Epidermal melanocyte (primary cell): ENCODE results near the gene SEMA6A.
"Not testable (repeated sequence)": the region's sequence is repeated elsewhere in the genome, so short reads cannot be mapped to it uniquely, and the experiment has no call there.

ENCODE experiments used
- DNase-seq: peaks from one replicate; pipeline ENCODE4 v3.0.0; 2011; ENCODE audit warnings: low spot score; ENCODE audit not compliant: insufficient read length

SEMA6A gene

DNA sequence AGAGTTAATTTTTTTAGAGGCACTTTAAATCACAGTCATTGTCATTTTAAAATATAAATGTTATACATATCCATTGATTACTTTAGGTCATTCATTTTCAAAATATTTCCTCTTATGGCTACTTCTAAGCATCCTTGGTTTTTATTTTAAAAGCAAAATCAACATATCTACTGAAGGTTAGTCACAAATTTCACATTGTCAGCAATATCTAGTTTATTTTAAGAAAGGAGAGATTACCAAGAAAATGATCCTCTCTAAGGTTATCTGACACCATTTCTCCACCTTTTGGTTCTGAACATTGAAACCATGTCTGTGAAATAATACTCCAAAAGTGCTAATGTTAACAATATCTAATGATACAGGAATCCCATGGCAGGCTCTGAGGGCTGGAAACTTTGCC, 24.5 kb downstream of the SEMA6A start:
- no peak for DNase-seq

DNA sequence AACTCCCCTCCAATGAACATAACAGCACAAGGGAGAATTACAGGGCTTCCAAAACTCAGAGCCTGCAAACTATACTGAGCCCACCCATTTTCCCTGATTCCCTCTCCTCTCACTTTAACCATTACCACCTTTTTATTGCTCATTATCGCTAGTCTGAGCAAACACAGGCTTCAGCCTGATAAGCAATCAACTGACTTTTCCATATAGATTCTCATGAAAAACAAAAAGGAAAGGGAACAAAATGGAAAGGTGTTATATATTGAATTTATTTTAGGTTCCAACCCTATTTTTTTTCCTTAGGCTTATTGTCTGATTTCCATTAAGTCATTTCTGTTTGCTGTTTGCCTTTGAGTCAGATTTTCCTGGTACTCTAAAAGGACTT, 27.9 kb downstream of the SEMA6A start:
- no peak for DNase-seq

DNA sequence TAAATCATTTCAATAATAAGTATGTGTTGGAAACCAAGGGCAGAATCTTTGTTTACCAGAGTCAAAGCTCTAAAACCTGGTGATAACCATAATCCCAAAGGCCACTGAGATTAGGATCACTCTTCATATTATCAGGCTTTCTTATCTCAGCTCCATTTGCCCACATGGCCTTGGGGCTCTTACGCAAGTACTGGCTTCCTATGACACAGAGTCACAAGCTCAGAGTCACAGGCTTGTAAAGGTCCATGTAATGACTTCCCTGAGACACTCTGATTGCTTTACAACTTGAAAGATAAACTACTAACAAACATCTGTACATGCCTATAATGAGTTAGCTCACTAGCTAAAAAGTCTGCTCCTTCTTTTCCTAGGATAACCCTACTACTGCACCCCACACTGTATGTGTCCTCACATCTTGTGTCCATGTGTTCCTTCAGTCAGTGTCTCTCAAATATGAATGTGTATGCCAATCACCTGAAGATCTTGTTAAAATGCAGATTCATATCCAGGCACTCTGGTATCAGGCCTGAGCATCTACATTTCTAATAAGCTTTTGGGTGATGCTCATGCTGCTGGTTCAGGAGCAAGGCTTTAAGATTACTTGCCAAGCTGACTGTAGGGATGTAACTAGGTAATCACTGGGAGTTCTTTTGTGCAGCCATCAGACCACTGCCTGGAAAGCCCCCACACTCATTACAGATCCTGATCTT, 28.4 kb downstream of the SEMA6A start:
- DNase-seq = no peak

DNA sequence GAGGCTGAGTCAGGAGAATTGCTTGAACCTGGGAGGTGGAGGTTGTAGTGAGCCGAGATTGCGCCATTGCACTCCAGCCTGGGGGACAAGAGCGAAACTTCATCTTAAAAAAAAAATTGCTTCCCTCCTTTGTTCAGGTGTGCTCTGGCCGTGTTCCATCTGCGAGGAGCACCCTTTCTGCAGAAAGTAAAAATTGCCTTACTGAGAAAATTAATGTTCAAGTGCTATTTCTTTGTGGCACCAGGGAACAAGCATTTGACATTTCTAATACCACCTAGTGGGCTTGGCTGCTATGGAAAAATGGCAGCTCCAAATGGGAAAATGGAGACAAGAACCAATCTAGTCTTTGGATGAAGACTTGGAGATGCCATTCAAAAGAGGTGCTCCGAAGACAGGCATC, 29.2 kb downstream of the SEMA6A start:
- DNase-seq = not testable (repeated sequence)

DNA sequence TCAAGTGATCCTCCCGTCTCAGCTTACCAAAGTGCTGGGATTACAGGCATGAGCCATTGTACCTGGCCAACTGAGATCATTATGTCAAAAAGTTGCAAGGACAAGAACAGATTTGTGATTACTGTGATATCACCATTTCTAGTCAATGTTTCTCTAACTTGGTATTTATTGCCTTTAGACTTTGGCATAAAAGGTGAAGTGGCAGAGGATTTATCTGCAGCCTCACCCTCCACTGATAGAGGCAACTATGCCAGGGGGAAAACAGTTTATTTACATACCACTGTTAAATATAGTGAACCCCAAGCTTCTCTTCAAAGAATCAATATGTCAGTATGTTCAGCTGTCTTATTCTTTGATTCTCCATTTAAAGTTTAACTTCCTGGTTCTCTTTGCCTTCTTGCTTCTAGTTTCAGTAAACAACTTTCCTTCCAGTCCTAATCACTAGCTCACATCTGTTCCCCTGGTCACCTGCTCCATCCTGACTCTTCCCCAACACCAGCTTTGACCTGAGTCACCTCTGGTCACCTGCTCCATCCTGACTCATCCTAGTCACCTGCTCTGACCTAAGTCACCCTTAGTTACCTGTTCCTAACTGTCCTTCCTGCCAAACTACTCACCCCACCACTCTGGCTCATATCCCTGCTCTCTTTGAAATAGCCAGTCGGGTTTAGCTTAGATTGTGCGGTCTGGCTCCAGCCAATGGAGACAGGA, 29.9 kb downstream of the SEMA6A start:
- no peak for DNase-seq

DNA sequence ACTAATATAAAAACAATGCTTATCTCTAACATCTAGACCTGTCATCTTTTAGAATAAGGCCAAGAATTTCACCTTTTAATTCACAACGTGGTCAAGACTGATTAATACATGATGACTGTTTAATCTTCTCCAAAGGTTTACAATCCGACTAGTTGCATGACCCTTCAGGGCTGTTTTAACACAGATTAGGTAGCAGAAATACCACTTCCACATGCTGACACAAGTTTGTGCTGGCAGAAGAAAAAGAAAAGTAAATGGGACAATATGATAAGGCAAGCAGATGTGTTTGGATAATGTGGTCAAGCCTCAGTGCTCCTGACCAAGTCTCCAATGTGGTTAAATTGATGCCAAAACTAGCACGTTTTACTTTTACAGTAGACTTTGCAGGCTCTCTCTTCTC, 31.1 kb downstream of the SEMA6A start:
- DNase-seq = no peak

DNA sequence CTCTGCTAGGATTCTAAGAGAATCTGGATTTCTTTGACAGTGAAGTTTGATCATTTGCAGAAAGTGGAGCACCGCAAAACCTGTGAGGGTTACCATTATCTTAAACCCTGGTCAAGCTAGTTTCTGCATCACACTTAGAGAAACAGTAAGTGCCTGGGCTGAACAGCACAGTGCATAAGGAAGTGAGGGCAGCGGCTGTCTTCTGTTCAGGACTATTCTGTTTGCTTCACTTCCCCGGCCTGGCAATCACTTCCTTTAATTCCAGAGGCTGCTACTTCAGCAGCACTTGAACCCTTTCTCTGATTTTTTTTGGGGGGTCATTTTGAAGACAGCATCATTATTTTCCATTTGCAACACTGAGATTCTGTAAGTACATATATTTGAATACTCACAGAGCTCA, 32.0 kb downstream of the SEMA6A start:
- DNase-seq = no peak

DNA sequence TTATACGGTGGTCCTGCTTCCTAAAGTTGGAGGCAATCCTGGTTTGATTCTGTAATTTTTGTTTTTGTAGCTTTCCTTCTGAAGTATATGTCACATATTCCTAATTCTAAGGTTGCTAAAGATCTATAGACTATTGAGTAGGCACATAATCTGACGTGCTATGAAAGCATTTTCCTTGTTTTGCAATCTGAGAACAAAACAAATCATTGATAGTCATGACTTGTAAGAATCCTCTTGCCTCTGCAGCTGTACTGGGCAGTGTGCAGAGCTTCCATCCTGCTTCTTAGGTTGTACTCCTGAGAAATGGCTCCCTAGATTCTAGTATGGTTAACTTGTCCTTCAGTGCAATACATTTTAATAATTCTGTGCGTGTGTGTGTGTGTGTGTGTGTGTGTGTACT, 35.4 kb downstream of the SEMA6A start:
- DNase-seq = no peak

DNA sequence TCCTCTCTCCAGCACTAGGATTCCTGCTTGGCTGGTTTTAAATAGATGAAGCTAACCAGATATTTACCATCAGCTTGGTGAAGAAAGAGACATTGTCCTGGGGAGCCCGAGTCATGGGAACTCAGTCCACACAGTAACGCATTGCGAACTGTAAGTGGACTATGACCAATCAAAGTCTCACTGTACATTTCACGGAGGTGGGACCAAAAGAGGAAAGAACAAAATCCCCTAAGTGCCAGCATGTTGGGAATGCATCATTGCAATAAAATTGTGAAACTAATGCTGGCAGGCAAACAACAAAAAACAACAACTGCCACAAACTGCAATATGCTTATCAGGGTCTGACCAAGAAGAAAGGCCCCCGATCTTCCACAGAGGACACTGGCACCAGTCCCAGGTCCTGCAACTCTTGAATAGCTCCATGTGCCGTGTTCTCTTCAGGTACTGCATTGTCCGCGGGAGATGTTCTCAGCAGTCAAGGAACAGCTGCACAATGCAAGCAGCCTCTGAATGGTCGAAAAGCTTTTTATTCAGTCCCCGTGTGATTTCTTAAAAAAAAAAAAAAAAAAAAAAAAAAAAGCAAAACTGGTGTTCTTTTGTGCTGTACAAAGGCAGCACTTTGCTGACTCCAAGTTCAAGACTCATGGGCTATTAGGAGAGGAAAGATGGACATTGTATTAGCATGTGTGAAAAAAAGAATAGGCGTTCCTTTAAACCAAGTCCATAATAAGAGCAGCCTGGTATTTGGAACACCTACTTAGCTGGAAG, 38.1 kb downstream of the SEMA6A start:
- peak; percentile 48 for DNase-seq

DNA sequence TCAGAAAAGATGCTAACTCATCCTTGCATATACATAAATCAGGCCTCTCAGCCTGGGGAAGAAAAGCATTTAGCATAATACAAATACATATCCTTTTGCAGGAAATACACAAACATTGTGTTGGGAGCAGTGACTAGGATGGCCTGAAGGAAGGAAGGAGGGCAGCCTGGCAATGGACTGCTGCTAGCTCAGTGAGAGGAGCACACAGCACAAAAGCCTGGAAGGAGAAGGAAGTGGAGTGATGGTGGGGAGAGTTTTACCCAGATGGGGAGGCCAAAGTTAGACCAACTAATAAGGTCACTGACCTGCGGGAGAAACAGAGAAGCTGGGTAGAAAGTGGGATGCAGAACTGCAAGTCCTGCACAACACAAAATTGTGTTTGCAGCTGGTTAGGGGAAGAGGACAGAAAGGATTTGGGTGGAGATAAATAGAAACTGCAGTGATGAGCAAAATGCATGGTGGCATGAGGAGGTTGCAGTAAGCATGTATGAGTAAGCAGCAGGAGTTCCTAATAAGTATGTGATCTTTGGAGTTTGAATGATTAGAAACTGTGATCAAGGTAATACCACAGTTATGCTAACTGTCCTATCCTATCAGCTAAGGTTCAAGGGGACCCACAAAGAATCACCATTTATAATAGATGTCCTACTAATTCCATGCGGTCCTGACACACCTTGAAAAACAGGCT, 39.5 kb downstream of the SEMA6A start:
- DNase-seq = no peak

DNA sequence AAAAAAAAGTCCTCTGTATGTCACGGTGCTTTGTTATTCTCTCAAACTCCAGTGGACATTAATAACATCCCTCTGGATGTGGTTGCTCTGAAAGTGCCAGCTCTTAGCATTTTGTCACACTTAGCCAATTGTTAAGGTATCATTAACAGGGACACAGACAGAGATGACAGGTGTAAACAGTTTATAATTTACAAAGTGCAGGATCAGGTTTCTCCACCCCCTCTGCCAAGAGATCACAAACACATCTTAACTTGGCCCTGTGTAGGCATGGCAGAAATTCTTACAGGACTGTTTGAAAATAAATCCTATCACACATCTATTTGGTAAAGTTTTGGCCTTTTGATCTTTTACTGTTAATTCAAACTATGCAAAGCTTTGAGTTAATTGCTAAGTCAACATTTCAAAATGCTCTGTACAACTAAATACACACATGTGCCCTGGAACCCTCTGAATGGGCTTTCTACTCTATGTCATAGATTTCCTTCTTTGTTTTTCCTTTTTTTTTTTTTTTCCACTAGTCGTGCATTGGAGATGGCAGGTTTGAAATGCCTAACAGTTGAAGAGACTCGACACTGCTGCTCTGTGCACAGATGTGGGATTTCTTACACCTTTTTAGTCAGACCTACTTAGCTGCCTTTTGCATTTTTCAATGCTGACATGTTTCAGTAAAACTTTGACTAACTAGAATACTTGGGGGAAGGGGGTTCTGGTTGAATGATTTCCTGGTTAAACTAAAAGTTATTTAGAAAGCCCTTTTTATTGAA, 41.7 kb downstream of the SEMA6A start:
- no peak for DNase-seq

DNA sequence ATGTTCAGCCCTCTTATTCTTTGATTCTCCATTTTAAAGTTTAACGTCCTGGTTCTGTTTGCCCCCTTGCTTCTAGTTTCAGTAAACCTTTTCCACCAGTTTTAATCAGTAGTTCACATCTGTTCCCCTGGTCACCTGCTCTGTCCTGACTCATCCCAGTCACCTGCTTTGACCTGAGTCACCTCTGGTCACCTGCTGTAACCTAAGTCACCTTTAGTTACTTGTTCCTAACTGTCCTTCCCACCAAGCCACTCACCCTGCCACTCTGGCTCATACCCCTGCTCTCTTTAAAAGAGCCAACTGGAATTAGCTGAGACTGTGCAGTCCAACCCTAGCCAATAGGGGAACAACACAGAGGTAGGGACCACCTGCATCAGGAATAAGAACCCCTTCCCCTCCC, 43.0 kb downstream of the SEMA6A start:
- DNase-seq = no peak

DNA sequence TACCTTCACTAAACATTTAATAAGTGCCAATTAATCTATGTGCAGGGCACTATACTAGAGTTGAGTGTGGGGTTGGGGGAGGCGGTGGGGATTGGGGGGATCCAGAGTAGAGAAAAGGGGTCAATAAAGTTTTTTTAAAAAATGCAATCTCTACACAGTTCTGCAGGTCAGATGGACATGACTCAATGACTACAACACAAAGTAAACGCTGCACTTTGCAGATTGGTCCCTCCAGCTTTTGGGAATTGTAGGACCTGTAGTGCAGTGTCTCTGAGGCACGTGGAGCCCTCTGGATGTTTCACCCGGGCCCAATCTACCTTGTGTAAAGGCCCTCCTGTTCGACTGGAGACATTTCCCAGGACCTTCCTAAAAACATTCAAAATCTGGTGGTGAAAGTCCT, 43.5 kb downstream of the SEMA6A start:
- DNase-seq = no peak

DNA sequence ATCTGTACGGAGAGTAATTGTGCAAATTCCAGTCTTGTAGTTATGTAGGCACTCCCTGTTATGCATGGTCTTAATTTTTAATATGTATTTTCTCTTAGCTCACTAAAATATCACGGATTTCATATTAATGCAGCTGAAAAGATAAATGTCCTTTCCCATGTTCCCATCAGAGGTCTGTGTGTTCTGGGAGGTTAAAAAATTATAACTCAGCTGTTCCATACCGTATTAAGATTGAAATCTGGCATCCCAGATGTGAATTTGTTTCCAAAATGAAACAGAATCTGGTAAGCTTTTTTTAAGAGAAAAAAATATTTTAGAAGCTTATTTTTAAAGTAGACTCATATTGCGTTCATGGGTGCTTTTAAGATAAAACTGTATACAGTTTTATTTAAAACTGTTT, 44.3 kb downstream of the SEMA6A start:
- no peak for DNase-seq

DNA sequence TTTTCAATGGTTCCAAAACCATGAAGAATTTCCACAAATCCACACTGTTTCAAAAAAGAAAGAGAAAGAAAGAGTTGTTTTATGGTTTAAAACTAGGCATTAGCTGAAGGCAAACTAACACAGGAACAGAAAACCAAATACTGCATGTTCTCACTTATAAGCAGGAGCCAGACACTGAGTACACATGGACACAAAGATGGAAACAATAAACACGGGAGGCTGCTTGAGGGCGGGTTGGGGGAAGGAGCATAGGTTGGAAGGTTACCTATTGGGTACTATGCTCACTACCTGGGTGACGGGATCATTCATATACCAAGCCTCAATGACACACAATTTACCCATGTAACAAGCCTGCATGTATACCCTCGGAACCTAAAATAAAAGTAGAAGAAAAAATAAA, 45.0 kb downstream of the SEMA6A start:
- no peak for DNase-seq

DNA sequence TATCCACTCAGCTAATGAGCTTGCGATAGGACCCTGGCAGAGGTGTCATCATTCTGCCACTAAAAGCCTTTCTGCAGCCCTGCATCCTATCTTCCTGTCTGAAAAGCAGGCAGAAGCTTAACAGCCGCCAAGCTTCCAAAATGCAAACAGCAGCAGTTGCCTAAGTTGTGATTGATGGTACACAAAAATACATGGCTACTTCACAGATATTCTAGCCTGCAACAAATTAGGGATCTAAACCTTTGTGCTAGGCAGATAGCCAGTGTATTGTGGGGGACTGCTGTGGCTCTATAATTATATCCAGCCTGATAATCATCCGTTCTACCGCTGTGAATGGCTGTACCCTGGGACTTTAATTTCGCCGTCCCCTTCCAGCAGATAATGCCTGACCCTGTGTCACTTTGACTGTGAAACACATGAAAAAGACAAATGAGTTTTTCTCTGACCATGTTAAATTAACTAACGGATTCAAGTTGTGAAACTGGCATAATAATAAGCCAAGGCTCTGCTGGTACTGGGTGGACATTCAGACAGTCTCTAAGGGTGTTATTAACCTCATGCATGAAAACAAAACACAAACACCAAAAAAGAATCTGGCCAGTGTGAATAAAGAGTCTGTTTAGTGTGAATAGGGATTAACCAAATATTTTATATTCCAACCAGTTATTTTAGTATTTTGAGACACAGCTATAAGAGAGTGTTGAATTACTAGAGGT, 45.9 kb downstream of the SEMA6A start:
- DNase-seq = no peak

DNA sequence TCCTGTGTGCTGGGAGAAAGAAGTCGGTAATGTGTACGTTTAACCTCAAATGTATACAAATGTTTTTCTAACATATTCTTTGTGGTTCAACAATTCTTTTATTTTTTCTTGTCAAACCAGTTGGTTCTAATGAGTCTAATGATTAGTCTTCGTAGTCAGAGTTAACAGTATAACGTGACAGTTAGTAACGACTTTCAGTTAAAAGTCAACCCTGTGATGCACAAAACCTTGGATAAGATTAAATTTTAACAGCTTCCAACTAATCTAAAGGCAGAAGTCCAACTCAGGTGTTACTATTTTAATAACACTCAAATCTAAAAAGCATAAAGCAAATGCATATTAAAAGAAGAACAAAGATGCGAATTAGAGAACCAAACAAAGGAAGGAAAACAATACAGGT, 47.0 kb downstream of the SEMA6A start:
- no peak for DNase-seq

DNA sequence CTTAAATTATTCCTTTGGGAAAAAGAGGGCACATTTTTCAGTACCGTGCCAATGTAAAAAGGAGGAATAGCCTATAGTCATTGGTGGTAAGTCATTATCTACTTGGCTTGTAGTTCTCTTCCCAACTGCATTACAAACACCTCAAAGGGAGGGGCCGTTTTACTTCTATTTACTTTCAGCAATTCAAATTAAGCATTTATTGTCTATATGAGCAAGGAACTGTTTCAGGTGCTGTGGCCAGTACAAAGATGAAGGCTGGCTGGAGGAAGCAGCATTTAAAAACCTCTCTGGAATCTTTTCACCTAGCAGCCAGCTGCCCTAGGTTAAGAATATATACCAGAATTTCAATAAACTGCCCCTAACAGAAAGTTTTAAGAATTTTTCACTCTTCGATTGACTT, 48.9 kb downstream of the SEMA6A start:
- DNase-seq = no peak

DNA sequence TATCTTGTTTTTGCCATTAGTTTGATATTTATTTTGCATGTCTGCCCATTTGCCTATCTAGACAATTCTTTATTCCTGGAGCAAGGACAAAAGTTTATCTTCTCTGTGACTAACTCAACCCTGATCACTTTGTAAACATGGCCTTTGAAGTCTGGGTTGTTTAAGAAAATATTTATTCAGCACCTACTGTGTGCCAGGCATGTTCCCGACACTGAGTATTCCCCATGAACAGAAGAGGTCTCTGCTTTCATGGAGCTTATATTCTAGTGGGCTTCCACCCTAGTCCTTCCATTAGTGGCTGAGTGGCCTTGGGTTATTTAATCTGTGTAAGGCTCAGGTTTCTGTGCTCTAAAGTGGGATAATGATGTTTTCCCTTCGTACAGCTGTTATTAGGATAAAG, 49.7 kb downstream of the SEMA6A start:
- DNase-seq = no peak

DNA sequence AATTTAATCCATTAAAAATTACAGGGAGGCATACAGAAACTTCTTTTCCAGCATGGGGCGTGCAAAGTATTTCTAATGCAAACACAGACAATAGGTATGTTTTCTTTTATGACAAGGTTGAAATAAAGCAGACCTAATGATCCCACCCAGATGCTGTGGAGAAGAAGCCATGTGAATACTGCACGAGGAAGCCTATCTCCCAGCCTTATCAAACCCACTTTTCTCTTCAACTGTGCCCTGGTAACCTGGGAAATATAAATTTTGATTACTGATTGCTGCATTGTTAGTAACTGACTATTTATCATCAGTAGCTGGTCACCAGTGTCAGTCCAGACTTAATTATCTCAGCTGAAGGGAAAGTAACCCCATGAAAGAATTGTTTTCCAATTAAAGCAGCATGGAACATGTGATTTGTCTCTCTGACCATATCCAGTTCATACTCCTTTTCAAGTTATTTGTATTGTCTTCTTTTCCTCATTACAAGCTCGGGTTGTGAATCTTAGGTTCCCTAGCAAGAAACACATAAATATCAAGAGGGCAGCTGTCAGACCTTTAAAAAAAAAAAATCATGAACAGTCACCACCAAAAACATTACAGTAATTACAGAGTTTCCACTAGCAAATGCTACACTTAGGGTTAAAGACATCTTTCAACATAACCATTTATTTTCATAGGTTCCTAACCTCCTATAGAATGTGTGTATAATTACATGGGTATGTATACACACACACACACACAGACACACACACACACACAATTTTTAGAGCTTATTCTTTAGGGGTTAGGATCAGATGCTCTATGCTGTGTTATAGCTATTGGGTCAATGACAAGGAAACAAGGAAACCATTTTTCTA, 50.3 kb downstream of the SEMA6A start:
- no peak for DNase-seq
